Ovary (tissue), 9 donors: ENCODE results near the gene APOC3. TPM values are rescaled to one million over a fixed set of nuclear protein-coding genes. Genes with fewer than 3 reads are reported as not detected.

Experiments
- DNase-seq, 5 donors: peaks; one replicate each; pipeline ENCODE4 v3.0.0-alpha.2; 2019 to 2020
- H3K27ac ChIP-seq, 2 donors: fragments of 200-600 bp; one replicate each; pipeline versions ENCODE4 v1.5.1 to v1.8.0; 2019 to 2022
- H3K27me3 ChIP-seq: fragments of 200-600 bp; one replicate; pipeline ENCODE4 v1.8.0; 2022
- H3K36me3 ChIP-seq: fragments of 200-600 bp; sonication (generic); one replicate; pipeline ENCODE4 v1.5.1; 2019
- H3K4me1 ChIP-seq: one replicate; pipeline ENCODE4 v1.8.1; 2013; ENCODE audit warnings: mild to moderate bottlenecking, moderate library complexity; ENCODE audit not compliant: insufficient read depth
- H3K4me3 ChIP-seq: fragments of 200-600 bp; sonication (generic); one replicate; pipeline ENCODE4 v1.5.1; 2017
- H3K9me3 ChIP-seq, 2 donors: fragments of 200-600 bp in 1 of 2; sonication (generic) in 1 of 2; one replicate each; pipeline versions ENCODE4 v1.5.1 to v1.8.1; 2013 to 2019; ENCODE audit warnings: mild to moderate bottlenecking in 1 of 2, moderate library complexity in 1 of 2
- EP300 ChIP-seq: sonication (generic); formaldehyde crosslinking; IDR thresholded peaks from one replicate; pipeline ENCODE4 v1.6.1; 2017; ENCODE audit warnings: antibody characterized with exemption
- POLR2A ChIP-seq: fragments of 450-650 bp; IDR thresholded peaks from one replicate; pipeline ENCODE4 v1.6.1; 2017; ENCODE audit warnings: antibody characterized with exemption, mild to moderate bottlenecking, moderate library complexity
- intact Hi-C, 4 donors: fragments of 100-400 bp; cut with DNase I; formaldehyde crosslinking; loops; one replicate each; pipeline versions ENCODE4 v1.11.0 to v1.15.1; 2022 to 2023
- polyA plus RNA-seq, 2 donors: library from polyadenylated mRNA; stranded (reverse); fragments of 200-250 nt in 1 of 2; fragments of 350-450 nt in 1 of 2; fragmentation: Illumina TruSeq in 1 of 2; extraction: RNeasy Lipid Tissue Mini Kit (QIAGEN cat#74804) in 1 of 2; gene quantifications; one replicate each; pipeline ENCODE4 v1.2.3, GENCODE V29; 2013 to 2014
- total RNA-seq, 7 donors: library from RNA; depleted of rRNA in 2 of 7; stranded (reverse); fragments of >200 nt in 2 of 7; fragmentation: NEBNext Ultra II Directional in 3 of 7; extraction: Animal tissue kit (Norgen Biotek cat#: 25700) in 3 of 7; gene quantifications; one replicate each; pipeline versions ENCODE4 v1.1.0 to v1.2.4, GENCODE V29; 2016 to 2023
- TF ChIP-seq, protein P1 (sequence below), 3 donors: fragments of 450-650 bp in 2 of 3; fragments of 200-600 bp in 1 of 3; IDR thresholded peaks; one replicate each; pipeline versions ENCODE4 v1.5.1 to v1.8.0; 2016 to 2022; ENCODE audit warnings: antibody characterized with exemption in 3 of 3, mild to moderate bottlenecking in 1 of 3
- donor health status: DM: no; HTN: no; CAD: no; lungs with moderate emphysema.
- donor health status: DM: no; HTN: no; CAD: no.
- donor health status: Bipolar disorder and iron deficiency.
- donor health status: DM: yes; HTN: yes; CAD: no.
- donor health status: DM: no; HTN: no; CAD: no.
- donor health status: DM: yes; HTN: yes; CAD: no.

APOC3 gene
- total and polyA plus RNA-seq, 9 donors = 2.7 to 18.0 (median 4.3) TPM; not detected in 6

DNA sequence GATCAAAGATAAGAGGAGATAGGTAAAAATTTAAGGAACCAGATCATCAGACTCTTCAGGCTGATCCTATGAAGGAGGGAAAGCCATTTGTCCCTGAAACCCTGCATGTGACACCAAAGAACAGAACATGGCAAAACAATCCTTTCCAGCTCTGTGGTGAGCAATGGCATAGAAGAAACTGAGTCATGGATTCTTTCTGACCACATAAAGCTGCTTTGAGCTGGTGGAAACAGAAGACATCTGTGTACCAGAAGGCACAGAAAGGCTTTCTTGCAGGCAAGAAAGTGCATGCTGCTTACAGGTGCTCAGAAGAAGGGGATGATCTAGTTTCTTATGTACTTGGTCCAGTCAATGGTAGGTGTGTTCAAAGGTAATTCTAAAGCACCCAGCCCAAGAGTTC, 52.7 kb downstream of the APOC3 start:
- no peak for TF ChIP-seq POLR2A
- no peak for TF ChIP-seq EP300
- TF ChIP-seq, protein P1, sequence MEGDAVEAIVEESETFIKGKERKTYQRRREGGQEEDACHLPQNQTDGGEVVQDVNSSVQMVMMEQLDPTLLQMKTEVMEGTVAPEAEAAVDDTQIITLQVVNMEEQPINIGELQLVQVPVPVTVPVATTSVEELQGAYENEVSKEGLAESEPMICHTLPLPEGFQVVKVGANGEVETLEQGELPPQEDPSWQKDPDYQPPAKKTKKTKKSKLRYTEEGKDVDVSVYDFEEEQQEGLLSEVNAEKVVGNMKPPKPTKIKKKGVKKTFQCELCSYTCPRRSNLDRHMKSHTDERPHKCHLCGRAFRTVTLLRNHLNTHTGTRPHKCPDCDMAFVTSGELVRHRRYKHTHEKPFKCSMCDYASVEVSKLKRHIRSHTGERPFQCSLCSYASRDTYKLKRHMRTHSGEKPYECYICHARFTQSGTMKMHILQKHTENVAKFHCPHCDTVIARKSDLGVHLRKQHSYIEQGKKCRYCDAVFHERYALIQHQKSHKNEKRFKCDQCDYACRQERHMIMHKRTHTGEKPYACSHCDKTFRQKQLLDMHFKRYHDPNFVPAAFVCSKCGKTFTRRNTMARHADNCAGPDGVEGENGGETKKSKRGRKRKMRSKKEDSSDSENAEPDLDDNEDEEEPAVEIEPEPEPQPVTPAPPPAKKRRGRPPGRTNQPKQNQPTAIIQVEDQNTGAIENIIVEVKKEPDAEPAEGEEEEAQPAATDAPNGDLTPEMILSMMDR (IDR thresholded peaks at IDR 0.05) = no peak
- no peaks in the 10 kb centered on the region for H3K9me3 ChIP-seq
- no peak overlapping the region for H3K27ac ChIP-seq
- DNase-seq = no peak
- no peak overlapping the region for H3K4me3 ChIP-seq
- H3K27me3 ChIP-seq = no peaks in the 10 kb centered on the region
- peaks cover 2% of the 10 kb centered on the region for H3K4me1 ChIP-seq
- H3K36me3 ChIP-seq = no peaks in the 10 kb centered on the region
- intact Hi-C loops = loop anchor here in 3 of 4 donors (5.0 to 10.0 kb wide), 2 partner anchors 225 to 342 kb away; no protein-coding TSS in a partner anchor

Other genes starting within 250 kb of the APOC3 start
- 10 to 100 TPM; 14.3 to 20.3 (median 17.0) TPM for gene BUD13, start 56.9 kb upstream of the APOC3 start, total RNA-seq
- gene BUD13, start 56.9 kb upstream of the APOC3 start, polyA plus RNA-seq = 10 to 100 TPM; 15.6 to 25.0 TPM
- gene ZPR1, start 41.9 kb upstream of the APOC3 start, total RNA-seq = 10 to 100 TPM; 12.0 to 68.7 (median 37.0) TPM
- gene ZPR1, start 41.9 kb upstream of the APOC3 start, polyA plus RNA-seq = 10 to 100 TPM; 17.8 to 58.3 TPM
- under 1 TPM in 2 of 7 donors, not detected in 5; 0.35 to 0.43 TPM for gene APOA5, start 38.0 kb upstream of the APOC3 start, total RNA-seq
- not detected for gene APOA5, start 38.0 kb upstream of the APOC3 start, polyA plus RNA-seq
- 10 to 100 TPM in 1 of 7 donors, not detected in 6; 41.7 TPM for gene APOA4, start 6.6 kb upstream of the APOC3 start, total RNA-seq
- gene APOA4, start 6.6 kb upstream of the APOC3 start, polyA plus RNA-seq = under 1 TPM in 1 of 2 donors, not detected in 1; 0.19 TPM
- 10 to 100 TPM in 5 of 7 donors, 1 to 10 TPM in 2; 5.3 to 39.9 (median 19.0) TPM for gene APOA1, start 7.7 kb downstream of the APOC3 start, total RNA-seq
- gene APOA1, start 7.7 kb downstream of the APOC3 start, polyA plus RNA-seq = 10 to 100 TPM; 10.8 to 42.8 TPM